Measurements from ENCODE around the gene HDHD5.

DNA sequence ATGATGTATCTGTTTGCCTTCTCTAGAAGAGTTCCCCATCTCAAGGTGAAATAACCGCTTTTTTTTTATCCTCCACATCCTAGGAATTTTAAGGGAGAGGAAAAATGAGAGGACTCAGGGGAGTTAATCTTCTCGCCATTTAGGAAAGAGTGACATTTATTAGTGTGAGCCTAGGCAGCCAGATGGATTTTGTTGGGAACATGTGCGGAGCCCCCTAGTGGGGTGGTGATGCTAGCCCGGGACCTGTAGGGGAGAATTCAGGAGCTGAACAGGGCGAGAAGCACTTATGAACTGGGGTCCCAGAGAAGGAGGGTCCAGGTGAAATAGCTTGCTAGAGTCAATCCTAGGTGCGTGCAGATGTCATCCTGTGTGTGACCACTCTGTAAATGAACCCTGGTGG is 63.5 kb downstream of the HDHD5 start:
- no peak for TF ChIP-seq RAD21 (IDR thresholded peaks at IDR 0.05; ENCODE audit: insufficient read depth, low read depth, low read length)
- TF ChIP-seq, protein P1, sequence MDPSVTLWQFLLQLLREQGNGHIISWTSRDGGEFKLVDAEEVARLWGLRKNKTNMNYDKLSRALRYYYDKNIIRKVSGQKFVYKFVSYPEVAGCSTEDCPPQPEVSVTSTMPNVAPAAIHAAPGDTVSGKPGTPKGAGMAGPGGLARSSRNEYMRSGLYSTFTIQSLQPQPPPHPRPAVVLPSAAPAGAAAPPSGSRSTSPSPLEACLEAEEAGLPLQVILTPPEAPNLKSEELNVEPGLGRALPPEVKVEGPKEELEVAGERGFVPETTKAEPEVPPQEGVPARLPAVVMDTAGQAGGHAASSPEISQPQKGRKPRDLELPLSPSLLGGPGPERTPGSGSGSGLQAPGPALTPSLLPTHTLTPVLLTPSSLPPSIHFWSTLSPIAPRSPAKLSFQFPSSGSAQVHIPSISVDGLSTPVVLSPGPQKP (IDR thresholded peaks at IDR 0.05; ENCODE audit: low read depth, low read length) = no peak
- no peak for TF ChIP-seq EP300 (IDR thresholded peaks at IDR 0.05; ENCODE audit: borderline replicate concordance in 1 of 2, control insufficient read depth in 1 of 2, low read depth in 2 of 2, low read length in 2 of 2)
- no peak for TF ChIP-seq NR2C2 (IDR thresholded peaks at IDR 0.05; ENCODE audit: borderline replicate concordance, control insufficient read depth, insufficient read length, low read depth)
- no peak for TF ChIP-seq SPI1 (IDR thresholded peaks at IDR 0.05; ENCODE audit: borderline replicate concordance, insufficient read depth, low read depth, low read length)
- TF ChIP-seq, protein P2, sequence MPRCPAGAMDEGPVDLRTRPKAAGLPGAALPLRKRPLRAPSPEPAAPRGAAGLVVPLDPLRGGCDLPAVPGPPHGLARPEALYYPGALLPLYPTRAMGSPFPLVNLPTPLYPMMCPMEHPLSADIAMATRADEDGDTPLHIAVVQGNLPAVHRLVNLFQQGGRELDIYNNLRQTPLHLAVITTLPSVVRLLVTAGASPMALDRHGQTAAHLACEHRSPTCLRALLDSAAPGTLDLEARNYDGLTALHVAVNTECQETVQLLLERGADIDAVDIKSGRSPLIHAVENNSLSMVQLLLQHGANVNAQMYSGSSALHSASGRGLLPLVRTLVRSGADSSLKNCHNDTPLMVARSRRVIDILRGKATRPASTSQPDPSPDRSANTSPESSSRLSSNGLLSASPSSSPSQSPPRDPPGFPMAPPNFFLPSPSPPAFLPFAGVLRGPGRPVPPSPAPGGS (IDR thresholded peaks at IDR 0.05; ENCODE audit: borderline replicate concordance, insufficient read depth, low read depth, low read length, poor library complexity, severe bottlenecking) = no peak
- no peak for TF ChIP-seq POLR2A (IDR thresholded peaks at IDR 0.05; ENCODE audit: low read depth, low read length)
- no peak for TF ChIP-seq GABPA (IDR thresholded peaks at IDR 0.05; ENCODE audit: low read depth)
